ENCODE measurements around the gene GIPC1.

DNA sequence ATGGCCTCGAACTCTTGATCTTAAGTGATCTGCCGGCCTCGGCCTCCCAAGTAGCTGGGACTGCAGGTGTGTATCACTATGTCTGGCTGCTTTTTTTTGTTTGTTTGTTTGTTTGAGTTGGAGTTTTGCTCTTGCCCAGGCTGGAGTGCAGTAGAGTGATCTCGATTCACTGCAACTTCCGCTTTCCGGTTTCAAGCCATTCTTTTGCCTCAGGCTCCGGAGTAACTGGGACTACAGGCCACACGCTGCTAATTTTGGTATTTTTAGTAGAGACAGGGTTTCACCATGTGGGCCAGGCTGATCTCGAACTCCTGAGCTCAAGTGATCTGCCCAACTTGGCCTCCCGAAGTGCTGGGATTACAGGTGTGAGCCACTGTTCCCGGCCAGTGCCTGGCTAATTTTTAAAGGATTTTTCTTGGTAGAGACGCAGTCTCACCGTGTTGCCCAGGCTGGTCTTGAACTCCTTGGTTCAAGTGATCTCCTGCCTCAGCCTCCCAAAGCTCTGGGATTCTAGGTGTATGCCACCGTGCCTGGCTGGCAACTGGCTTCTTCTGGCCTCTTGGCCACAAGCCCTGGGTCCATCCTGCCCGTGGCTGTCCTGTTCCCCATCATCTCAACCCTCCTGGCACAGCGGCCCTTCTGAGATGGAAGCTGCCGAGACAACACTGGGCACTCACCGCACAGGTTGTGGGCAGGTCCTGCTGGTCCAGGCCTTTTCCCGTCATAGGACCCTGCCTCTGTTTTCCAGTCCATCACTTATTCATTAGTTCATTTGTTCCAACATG lies 45.0 kb upstream of the GIPC1 start:
- no peak for TF ChIP-seq EZH2 (IDR thresholded peaks at IDR 0.05; ENCODE audit: borderline replicate concordance, low read depth, low read length, poor library complexity, severe bottlenecking)
- TF ChIP-seq, protein P1, sequence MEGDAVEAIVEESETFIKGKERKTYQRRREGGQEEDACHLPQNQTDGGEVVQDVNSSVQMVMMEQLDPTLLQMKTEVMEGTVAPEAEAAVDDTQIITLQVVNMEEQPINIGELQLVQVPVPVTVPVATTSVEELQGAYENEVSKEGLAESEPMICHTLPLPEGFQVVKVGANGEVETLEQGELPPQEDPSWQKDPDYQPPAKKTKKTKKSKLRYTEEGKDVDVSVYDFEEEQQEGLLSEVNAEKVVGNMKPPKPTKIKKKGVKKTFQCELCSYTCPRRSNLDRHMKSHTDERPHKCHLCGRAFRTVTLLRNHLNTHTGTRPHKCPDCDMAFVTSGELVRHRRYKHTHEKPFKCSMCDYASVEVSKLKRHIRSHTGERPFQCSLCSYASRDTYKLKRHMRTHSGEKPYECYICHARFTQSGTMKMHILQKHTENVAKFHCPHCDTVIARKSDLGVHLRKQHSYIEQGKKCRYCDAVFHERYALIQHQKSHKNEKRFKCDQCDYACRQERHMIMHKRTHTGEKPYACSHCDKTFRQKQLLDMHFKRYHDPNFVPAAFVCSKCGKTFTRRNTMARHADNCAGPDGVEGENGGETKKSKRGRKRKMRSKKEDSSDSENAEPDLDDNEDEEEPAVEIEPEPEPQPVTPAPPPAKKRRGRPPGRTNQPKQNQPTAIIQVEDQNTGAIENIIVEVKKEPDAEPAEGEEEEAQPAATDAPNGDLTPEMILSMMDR (conservative IDR thresholded peaks at IDR 0.05; ENCODE audit: low read depth, low read length) = no peak

Data from A673 (cell line).